Measurements from ENCODE around the gene TNFRSF1A.
"Not testable (repeated sequence)": the region's sequence is repeated elsewhere in the genome, so short reads cannot be mapped to it uniquely, and the experiment has no call there.

TNFRSF1A gene

DNA sequence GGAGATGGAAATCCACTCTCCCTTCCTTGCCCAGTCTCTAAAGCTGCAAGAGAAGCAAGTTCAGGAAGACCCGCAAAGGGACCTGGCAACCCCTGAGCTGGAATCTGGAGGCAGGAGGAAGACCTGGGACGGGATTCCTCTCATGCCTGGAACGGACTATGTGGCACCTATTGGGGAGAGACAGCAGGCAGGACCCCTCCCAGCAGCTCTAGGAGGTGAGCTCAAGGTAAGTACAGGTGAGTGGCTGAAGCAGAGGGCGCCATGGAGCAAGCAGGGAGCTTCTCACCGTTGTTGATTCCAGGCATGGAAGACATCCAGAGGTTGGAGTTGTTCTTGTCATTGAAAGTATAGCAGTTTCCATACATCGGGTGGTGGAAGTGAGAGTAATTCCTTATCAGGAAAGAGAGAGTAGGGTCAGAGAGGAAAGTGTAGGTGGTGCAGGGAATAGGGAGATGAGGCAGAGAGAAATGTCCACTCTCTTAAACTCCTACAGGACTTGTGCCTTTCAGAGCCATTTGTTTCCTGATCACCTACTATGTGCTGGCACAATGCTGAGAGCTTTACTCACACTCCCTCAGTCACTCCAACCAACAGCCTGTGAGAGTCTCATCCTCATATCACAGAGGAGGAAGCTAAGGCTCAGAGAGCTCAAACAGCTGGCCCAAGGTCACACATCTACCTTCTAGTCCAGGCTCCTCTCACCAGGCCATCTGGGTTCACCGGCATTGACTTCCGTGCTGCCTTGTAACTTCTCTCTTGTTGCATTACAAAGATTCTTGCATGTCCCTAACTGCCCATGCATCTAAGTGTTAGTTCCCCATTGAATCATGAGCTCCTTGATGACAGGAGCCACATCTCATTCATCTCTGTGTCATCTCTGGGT is 13.9 kb upstream of the TNFRSF1A start:
- DNase-seq: no peak

DNA sequence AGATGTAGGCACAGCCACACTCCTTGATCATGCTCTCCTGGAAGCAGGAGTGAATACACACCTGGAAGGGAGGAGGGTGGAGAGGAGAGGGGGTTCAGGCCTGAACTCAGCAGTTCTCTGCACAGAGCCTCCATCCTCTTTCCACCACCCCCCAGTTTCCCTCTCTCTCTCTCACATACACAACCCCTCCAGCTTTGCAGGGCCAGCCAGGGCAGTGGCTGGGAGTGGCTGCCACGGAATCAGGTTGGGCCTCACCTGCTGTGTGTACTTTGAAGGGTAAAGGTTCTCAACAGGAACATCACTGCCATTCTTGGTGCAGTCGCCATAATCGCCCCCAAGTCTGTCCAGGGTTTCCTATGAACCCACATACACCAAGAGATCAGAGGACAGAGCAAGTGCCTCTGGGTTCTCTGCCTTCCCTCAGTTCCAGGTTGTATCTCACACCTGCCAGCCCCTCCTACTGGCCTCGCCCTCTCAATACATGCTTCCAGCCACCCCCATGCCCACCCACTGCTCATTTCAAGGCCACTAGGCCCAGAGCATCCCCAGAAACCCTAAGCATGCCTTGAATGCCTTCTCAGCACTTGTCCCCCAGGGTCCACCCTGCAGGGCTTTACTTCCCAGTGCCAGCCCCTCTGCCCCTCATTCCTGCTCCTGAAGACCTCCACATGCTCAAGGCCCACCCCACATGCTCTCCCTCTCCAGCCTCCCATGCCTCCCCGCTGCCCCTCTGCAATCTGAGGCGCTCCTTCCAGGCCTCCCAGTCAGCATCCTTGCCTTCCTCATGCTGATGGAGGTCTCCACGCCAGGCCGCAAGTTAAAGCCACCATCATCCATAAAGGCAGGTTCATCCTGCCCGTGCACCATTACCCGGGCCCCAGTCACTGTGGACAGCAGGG is 12.9 kb upstream of the TNFRSF1A start:
- no peak for DNase-seq

DNA sequence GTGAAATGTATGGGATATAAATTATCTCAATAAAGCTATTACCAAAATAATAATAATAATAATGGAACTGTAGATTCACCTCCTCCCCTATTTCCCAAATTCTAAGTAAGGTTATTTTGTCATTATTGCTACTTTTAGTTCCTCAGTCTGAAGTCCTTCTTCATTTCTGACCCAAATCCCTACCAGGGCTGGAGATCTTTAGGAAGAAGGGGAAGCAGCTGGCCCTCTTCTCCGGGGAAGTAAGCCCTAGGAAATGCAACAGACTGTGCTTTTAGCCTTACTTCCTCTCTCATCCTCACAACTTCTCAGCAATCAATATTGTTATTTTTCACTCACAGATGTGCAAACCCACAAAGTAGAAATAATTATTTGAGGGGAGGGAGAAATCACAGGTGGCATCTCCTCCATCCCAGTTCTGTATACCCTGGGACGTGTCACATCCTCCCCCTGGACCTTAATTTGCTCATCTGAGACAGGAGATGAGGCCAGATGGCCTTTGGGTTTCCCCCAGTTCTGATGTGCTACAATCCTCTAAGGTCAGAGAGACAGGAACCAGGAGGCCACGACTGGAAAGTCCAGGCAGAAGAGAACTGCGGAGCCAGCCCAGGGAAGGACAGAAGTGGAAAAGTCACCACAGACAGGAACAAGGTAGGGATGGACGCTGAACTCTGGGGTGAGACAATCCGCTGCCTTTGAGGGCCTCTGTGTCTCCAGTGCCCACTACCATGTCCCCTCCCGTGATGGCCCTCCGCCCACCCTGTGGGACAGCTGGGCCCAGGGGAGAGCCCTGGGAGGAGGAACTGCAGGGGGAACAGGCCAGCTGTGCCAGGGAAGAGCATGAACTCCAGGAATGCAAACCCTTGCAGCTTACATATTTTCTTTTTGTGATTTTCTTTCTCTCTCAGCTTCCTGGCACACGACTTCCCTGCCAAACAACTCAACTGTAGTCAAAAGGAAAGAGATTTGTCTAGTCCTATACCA is 10.6 kb upstream of the TNFRSF1A start:
- no peak for DNase-seq

DNA sequence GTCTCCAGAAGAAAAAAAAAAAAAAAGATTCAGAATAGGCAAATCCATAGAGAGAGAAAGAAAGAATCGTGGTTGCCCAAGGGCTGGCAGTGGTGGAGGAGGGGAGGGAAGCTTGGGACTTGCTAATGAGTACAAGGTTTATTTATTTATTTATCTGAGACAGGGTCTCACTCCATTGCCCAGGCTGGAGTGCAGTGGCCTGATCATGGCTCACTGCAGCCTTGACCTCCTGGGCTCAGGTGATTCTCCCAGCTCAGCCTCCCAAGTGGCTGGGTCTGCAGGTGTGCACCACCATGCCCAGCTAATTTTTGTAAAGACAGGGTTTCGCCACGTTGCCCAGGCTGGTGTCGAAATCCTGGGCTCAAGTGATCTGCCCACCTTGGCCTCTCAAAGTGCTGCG is 9.7 kb upstream of the TNFRSF1A start:
- DNase-seq: no peak

DNA sequence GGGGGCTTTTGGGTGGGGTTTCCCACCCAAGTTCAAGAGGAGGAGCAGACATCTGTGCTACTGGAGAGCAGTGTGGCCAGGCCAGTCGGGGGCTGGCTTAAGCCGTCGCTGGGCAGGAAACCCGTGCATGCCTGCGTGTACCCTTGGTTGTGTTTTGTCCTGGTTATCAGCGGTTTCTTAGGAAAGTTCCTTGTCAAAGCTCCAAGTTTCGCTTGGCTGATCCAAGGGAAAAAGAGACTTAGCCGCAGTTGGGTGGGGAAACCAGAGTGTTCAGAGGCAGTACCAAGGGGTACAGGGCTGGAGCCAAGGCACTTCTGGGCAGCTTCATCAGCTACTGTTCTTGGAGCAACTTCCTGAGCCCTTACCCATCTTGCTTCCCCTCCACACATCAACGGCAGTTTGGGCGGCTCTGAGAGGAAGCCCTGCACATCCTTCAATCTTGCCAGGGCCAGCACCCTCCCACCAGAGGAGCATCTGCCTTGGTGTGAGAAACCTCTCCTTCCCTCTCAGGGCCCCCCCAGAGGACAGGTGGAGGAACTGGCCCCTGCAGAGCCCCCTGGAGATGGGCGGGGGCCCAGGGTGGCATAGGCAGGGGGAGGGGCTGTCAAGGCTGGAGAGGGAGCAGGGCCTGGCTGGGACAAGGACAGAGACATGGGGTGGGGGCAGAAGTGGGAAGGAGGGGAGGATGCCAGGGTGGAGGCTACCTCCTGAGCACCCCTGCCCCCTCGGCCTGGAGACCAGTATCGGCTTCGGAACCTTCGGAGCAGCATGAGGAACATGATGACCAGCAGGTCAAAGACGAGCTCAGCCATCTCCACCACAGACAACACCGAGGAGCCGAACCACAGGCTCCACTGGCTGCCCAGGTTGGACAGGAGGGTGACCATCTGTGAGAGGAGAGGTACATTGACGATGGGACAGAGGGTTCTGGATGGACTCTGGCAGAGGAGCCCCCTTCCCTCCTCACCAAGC is 5.8 kb upstream of the TNFRSF1A start:
- peak in 2 of 6 experiments; percentile 11 to 24 for DNase-seq

DNA sequence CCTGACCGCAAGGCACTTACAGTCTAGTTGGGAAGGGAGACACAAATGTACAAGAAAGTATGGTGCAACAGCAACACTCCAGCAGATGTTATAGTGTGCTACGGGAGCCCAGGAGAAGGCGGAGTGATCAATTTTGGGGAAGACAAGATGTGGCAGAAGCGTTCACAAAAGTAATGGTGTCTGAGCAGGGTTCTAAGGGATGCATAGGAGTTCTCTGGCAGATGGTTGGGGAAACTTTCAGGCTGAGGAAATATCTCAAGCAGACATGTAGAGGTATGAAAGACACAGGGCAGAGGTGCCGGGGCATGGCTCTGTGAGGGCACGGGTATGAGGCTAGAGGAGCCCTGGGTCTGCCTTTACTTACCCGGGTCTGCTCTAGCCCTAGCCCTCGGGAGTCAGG is 5.1 kb upstream of the TNFRSF1A start:
- no peak for DNase-seq

DNA sequence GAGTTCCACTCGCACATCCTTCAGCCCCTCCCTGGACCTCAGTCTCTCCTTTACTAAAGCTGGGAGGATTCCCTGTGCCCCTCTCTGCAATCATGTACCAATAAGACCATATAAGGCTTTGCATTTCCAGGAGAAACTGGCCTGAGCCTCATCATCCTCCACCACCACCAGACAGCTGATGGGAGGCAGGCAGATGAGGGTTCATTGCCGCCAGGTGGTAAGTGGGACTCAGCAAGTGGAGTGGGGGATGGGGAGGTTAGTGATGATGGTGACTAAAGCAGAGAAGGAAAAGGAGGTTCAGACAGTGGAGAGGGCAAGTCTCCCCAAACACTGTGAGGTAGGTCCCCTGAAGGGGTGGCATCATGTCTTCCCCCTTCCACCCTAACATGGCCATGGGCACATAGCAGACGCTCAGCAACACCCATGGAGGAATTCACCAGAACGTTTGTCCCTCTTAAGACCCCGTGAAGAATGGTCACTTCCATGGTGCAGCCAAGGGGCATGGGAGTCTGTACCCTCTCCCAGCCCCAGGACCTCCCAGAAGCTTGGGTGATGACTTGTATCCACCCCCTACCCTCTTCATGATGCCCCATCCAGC is 4.5 kb upstream of the TNFRSF1A start:
- no peak for DNase-seq

DNA sequence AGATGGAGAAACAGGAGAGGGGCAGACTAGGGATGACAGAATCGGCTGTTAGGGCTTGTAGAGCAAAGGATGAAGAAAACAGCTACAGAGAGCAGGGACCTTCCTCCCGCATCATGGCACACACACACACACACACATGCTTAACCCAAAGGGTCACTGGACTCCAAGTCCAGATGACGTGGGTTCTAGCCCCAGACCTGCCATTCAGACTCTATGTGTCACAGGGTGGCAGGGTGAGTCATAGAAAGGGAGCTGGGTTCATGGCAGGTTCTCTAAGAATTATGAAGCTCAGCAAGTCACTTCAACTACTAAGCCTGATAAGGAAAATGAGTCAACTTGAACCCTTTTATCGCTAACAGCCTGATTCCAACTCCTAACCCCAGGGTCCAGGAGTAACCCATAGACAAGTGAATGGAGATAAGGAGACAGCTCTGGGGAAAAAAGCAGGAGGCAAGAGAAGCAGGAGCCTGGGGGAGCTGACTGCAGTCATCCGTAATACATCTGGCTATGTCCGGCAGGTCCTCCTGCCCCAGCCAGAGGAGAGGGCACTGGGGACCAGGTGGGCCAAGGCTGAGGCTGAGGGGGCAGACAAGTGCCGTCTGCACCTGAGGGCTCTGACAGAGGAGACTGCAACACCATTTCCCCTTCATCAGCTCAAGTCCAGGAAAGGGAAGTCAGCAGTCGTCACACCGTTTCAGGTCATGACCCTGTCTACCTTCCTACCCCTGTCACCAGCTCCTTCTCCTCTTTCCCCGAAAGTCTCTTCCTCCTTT is 3.6 kb upstream of the TNFRSF1A start:
- peak in 2 of 6 experiments; percentile 10 to 14 for DNase-seq

DNA sequence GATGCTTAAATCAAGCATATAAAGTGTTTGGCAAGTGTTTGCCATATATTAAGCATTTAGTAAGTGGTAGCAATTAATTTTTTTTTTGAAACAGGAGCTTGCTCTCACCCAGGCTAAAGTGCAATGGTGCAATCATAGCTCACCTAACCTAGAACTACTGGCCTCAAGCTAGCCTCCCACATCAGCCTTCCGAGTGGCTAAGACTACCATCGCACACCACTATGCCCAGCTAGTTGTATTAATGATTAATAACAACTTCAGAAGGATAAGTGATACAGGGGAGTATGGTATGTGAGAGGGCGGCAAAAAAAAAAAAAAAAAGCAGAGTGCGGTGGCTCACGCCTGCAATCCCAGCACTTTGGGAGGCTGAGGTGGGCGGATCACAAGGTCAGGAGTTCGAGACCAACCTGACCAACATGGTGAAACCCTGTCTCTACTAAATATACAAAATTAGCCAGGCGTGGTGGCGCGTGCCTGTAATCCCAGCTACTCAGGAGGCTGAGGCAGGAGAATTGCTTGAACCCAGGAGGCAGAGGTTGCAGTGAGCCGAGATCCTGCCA is 2.3 kb upstream of the TNFRSF1A start:
- not testable (repeated sequence) for DNase-seq

DNA sequence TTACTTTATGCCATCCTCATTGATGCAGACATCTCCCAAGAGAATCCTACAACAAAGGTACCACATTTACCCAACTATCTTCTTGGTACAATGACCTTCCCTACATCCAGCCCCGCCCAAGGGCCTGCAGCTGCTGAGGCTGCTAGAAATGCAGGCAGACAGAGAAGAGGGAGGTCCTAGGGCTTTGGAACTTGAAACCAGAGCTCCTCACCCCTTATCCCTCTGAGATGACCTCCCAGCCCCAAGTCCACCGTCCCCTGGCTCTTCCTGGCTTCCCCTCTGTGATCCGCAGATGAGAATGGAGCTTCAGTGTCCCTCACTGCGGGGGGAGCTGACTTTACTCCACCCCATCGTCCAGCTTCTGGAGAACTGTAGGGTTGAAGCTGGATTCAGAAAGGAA is 1.6 kb upstream of the TNFRSF1A start:
- no peak for DNase-seq

DNA sequence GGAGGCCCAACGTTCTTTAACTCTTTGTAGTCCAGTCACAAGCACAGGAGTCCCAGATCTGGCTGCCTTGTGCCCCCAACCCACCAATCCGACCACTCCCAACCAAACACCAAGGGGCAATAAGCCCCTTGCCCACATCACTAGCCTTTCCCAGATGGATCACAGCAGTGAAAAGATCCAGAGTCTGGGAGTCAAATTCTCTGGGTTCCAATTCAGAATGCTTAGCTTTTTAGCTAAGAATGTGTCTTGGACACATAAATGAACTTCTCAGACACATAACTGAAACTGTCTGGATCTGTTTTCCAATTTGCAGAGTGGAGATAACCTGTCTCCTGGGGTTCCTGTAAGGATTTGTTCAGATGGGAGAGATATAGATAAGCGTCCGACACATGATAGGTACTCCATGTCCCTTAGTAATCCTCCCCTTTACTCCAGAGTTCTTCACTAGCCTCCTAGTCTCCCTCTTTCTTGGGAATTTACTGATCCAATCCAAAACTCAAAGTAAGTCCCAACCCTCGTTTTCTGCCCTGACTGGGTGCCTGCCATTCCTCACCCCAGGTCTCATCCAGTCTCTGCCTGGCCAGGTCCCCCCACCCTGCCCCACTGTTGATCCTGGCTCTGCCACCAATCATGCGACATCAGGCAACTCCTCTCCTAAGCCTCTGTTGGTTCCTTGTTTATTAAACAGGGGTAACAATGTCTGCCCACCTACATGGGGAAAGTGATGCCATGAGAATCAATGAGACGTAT is 439 bp upstream of the TNFRSF1A start:
- no peak for DNase-seq

DNA sequence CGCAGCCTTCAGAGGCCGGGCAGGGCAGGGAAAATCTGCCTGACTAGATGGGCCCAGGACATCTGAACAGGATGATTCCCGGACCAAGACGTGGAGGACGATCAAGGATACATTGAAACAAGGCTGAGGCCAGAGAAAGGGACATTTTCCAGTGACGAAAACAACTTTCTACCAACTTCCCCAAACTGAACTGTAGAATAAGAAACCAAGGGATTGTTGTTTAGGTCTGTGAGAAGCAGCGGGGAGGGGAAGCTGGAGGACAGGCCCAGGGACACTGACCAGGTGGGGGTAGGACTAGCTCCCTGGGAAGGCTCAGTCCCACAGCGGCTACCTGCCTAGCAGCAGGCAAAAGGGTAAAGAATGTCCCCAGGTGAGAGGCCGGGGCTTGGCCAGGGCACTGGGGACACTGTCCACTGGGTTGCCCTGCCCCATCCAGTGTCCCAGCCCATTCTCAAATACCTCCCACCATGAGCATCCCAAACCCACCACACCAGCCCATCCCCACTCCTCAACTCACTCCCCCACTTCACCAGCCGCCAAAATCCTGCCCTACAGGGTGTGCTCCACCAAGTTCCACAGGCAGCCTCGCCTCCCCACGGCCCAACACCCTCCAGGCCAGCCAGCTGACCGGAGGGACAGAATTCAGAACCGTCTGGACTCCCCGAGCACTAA is 995 bp downstream of the TNFRSF1A start:
- no peak for DNase-seq

DNA sequence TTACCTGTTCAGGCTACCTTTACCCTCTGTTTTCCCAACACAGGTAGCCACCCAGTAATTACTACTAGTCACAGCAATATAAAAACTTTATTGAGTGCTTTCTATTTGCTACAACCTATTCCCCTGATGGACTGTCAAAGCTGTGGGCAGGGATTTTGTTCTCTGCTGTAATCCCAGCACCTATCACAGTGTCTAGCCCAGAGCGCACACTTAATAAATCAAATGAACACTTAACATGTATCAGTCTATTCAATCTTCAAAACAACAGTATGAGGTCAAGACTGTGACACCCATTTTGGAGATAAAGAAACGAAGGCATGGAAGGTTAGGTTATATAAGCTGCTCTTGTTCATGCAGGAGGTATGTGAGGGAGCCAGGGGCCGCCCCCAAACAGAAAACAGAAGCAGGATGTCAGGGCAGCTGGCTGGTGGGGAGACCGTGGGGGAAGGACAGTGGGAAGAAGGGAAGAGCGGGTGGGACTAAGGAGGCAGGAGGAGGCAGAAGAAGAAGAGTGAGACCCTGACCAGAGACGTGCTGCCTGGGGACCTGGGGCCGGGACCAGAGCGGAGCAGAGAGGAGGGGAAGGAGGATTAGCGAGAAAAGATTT is 1.7 kb downstream of the TNFRSF1A start:
- peak in 2 of 6 experiments; percentile 30 for DNase-seq

DNA sequence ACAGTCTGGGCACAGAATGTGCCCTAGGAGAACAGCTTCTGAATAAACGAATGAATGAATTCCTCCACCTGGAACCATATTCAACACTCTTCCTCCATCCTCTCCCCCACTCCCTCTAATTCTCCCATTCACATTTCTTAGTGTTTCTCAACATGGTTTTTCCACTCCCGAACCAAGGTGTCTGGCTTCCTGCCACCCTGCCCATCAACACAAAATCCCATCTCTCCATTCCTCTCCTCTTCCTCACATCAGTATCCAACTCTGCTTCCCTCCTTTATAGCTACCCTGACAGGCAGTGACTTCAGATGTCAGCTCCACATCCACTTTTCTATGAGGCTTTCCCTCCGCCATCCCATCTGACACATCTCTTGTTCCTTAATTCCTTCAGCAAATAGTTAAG is 2.9 kb downstream of the TNFRSF1A start:
- no peak for DNase-seq

DNA sequence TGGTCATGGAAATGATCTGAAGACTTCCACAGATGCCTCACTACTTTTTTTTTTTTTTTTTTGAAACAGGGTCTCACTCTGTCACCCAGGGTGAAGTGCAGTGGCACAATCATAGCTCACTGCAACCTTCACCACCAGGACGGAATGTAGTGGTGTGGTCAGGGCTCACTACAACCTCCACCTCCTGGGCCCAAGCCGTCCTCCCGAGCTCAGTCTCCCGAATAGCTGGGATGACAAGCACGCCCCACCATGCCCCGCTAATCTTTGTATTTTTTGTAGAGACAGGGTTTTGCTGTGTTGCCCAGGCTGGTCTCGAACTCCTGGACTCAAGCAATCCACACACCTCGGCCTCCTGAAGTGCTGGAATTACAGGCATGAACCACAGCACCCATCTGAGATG is 3.3 kb downstream of the TNFRSF1A start:
- DNase-seq: not testable (repeated sequence)

DNA sequence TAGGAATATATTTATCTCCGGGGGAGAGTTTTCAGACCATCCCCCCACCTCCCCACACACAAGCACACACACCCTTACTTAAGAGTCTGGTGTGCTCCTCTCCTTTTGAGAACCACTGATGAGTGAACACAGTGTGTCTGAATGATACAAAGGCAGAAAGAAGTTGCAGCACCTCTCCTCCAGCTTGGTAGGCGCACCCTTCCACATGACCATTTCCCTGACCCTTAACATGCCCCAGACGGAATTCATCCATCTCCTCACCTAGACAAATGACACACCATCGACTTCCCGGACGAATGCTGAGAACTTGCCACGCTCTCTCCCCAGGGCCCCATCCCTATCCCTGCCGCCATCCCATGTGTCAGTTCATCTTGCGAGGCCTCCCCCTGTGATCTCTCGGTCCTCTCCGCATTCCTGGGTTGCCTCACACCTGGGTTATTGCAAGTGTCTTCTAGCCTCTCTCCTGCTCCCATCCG is 3.9 kb downstream of the TNFRSF1A start:
- no peak for DNase-seq
